Erythroblast (primary cell): ENCODE results near the gene AJM1.

Source experiments
- GATA1 ChIP-seq: IDR thresholded peaks from 2 replicates; pipeline ENCODE4 v1.6.1; 2011; ENCODE audit warnings: low read depth, mild to moderate bottlenecking, control low read depth, low read length, moderate library complexity
- POLR2A ChIP-seq: IDR thresholded peaks from 2 replicates; pipeline ENCODE4 v1.6.1; 2011; ENCODE audit warnings: mild to moderate bottlenecking, low read length

- TF ChIP-seq POLR2A (no peak), GATA1 (no peak)
Measured at GRCh38 chr9:136863623-136864273, 21.5 kb downstream of the AJM1 start.
